Dermis lymphatic vessel endothelial cell (primary cell): ENCODE data around the gene EEF1B2. TPM values are rescaled to one million over a fixed set of nuclear protein-coding genes. Genes with fewer than 3 reads are reported as not detected.

Source experiments
- total RNA-seq: library from RNA; depleted of rRNA; stranded (reverse); fragments of >200 nt; gene quantifications from 2 replicates; pipeline ENCODE4 v1.2.1, GENCODE V29; 2014

The EEF1B2 gene
- 591 and 635 TPM in 2 replicates for total RNA-seq

GRCh38 chr2:206159346-206160124, at the start of gene EEF1B2, which contains the start of gene NDUFS1:
Gene EEF1B2 (plus strand): TSS chr2:206159895. CDS start chr2:206159980, 85 bp downstream.
Gene NDUFS1 (minus strand): TSS chr2:206159444. CDS start chr2:206153678, 5,766 bp downstream.

Other genes starting within 250 kb of the EEF1B2 start
- gene INO80D, start 73.7 kb upstream of the EEF1B2 start, total RNA-seq = 8.0 and 8.3 TPM in 2 replicates
- 125 and 129 TPM in 2 replicates for gene NDUFS1, start 451 bp upstream of the EEF1B2 start, total RNA-seq
- gene ZDBF2, start 114.8 kb downstream of the EEF1B2 start, total RNA-seq = 12.4 and 15.2 TPM in 2 replicates